ENCODE results near the gene MROH7.

DNA sequence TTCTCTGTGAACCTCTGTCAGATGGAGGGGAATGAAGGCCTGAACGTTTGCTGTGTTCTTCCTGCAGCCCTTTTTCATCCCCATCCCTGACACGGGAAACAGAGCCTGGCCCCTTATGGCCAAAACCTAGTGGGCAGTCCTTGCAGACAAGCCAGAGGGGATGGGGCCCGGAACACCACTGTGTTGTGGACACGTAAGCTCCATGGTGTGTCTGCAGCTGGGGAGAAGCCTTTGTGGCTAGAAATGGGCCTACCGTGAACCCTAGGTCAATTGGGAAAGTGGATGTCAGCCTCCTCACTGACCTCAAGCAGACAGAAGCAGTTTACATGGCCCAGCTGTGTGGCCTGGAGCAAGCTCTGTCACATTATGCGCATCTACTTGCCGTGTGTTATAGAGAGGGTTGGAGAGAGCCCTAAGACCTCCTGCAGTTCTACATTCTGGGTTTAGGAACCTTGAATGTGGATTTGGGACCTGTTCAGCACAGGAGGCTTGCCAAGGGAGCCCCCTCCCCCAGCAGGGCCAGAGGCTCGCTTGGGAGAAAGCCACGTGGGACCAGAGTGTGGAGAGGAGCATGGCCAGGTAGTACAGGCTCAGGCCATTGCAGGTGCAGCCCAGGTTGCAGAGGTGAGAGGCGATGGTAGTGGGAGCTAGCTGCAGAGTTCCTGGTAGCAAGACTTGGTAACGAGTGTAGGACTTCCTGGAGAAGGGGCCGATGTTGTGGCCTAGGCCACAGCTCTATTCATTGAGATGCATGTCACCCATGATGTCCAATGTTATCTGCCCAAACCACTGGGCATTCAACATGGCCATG, 102.0 kb downstream of the MROH7 start:
- TF ChIP-seq ZNF23 (CRISPR knock-in tag; IDR thresholded peaks at IDR 0.05) (no peak), POLR2AphosphoS5 (IDR thresholded peaks at IDR 0.05; ENCODE audit: control insufficient read depth, insufficient read depth, low read depth, low read length) (no peak), RAD21 (CRISPR knock-in tag; conservative IDR thresholded peaks at IDR 0.05 in 1 of 2, IDR thresholded peaks at IDR 0.05 in 1 of 2) (no peak), POLR2H (tag; IDR thresholded peaks at IDR 0.05; ENCODE audit: low read depth) (no peak), EP300 (IDR thresholded peaks at IDR 0.05; ENCODE audit: low read length) (no peak), KLF13 (tag; IDR thresholded peaks at IDR 0.05; ENCODE audit: borderline replicate concordance, low read depth) (no peak), CHD1 (IDR thresholded peaks at IDR 0.05; ENCODE audit: low read length) (no peak), ZNF212 (CRISPR knock-in tag; IDR thresholded peaks at IDR 0.05) (no peak), CREB1 (IDR thresholded peaks at IDR 0.05) (no peak), CREB1 (CRISPR knock-in tag; IDR thresholded peaks at IDR 0.05) (no peak)
- TF ChIP-seq, protein P1, sequence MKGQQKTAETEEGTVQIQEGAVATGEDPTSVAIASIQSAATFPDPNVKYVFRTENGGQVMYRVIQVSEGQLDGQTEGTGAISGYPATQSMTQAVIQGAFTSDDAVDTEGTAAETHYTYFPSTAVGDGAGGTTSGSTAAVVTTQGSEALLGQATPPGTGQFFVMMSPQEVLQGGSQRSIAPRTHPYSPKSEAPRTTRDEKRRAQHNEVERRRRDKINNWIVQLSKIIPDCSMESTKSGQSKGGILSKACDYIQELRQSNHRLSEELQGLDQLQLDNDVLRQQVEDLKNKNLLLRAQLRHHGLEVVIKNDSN (CRISPR knock-in tag; IDR thresholded peaks at IDR 0.05) = no peak
- TF ChIP-seq, protein P2, sequence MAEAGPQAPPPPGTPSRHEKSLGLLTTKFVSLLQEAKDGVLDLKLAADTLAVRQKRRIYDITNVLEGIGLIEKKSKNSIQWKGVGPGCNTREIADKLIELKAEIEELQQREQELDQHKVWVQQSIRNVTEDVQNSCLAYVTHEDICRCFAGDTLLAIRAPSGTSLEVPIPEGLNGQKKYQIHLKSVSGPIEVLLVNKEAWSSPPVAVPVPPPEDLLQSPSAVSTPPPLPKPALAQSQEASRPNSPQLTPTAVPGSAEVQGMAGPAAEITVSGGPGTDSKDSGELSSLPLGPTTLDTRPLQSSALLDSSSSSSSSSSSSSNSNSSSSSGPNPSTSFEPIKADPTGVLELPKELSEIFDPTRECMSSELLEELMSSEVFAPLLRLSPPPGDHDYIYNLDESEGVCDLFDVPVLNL (CRISPR knock-in tag; IDR thresholded peaks at IDR 0.05; ENCODE audit: low read depth) = no peak
- TF ChIP-seq, protein P3, sequence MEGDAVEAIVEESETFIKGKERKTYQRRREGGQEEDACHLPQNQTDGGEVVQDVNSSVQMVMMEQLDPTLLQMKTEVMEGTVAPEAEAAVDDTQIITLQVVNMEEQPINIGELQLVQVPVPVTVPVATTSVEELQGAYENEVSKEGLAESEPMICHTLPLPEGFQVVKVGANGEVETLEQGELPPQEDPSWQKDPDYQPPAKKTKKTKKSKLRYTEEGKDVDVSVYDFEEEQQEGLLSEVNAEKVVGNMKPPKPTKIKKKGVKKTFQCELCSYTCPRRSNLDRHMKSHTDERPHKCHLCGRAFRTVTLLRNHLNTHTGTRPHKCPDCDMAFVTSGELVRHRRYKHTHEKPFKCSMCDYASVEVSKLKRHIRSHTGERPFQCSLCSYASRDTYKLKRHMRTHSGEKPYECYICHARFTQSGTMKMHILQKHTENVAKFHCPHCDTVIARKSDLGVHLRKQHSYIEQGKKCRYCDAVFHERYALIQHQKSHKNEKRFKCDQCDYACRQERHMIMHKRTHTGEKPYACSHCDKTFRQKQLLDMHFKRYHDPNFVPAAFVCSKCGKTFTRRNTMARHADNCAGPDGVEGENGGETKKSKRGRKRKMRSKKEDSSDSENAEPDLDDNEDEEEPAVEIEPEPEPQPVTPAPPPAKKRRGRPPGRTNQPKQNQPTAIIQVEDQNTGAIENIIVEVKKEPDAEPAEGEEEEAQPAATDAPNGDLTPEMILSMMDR (IDR thresholded peaks at IDR 0.05 in 2 of 3, conservative IDR thresholded peaks at IDR 0.05 in 1 of 3; ENCODE audit: insufficient read depth in 2 of 3, low read depth in 1 of 3, low read length in 3 of 3) = no peak
